ENCODE data around the gene XRCC1. TPM values are rescaled to one million over a fixed set of nuclear protein-coding genes. Genes with fewer than 3 reads are reported as not detected.

The XRCC1 gene
- polyA plus RNA-seq, 1 of the 3 experiments (the other 2 are of a cell fraction) = 30.3 TPM

DNA sequence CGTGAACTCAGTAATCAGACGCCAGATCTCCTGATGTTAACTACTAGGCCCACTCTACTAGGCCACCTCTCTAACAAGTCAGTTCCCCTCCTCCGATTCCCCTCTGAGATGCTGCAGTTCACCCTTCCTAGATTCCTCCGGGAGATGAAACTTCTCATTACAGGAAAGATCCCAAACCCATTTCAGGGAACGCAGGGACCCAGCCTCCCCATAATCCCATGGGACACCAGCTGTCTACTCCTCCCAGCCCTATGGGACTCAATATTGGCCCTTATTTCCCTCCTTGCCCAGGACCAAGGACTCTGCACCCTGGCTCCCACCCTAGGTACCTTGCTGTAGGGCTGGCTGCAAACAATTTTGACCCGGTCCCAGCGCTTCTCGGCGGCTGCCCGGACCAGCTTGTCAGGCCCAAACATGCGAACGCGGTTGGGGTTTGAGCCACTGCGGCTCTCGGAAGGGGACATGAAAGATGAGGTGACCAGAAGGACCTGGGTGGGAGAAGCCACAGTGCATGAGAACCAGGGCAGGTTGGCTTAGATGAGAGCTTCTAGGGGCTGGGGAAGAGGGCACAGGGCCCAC, 20.9 kb downstream of the XRCC1 start:
- peaks cover 22 to 44% of the 10 kb centered on the region in 2 experiments for H3K36me3 ChIP-seq (replicated peaks in 1 of 2; ENCODE audit: control insufficient read depth in 1 of 2, insufficient read depth in 2 of 2, low read length in 1 of 2)
- no peaks in the 10 kb centered on the region for H3K4me1 ChIP-seq (ENCODE audit: control insufficient read depth in 1 of 2, insufficient read depth in 2 of 2, low read depth in 1 of 2, low read length in 1 of 2)
- H3F3A ChIP-seq (replicated peaks; ENCODE audit: insufficient read depth) = peaks cover 18% of the 10 kb centered on the region
- ChIA-PET POLR2A (interaction anchor here (0.7 kb wide), 1 partner anchor 42 kb away, joined by 5 read pairs; the partner anchor contains the start of genes IRGQ and ZNF576), CTCF (interaction anchor here (0.6 to 8.5 kb wide), 34 partner anchors 8 to 230 kb away, joined by 3 to 104 read pairs (median 6); partner anchors contain the start of genes IRGQ, PINLYP, XRCC1 and ZNF575)
- no peaks in the 10 kb centered on the region for H3K27me3 ChIP-seq (ENCODE audit: insufficient read depth)
- no peak overlapping the region for H3K4me3 ChIP-seq (ENCODE audit: low read depth in 2 of 2, low read length in 1 of 2)
- DNase-seq = no peak
- H2AFZ ChIP-seq (ENCODE audit: low read depth) = no peak overlapping the region
- WGBS (ENCODE audit: low lambda C conversion rate) = 94% methylated on average over 15 of the region's 15 CpGs
- H3K9ac ChIP-seq = no peak overlapping the region
- H3K79me2 ChIP-seq (ENCODE audit: insufficient read depth) = no peaks in the 10 kb centered on the region; the same call in 1 of the 2 replicates
- H3K9me3 ChIP-seq = no peaks in the 10 kb centered on the region
- no peak for TF ChIP-seq TAF1 (IDR thresholded peaks at IDR 0.05; ENCODE audit: borderline replicate concordance, low read depth, low read length)
- no peak for TF ChIP-seq POLR2AphosphoS5 (IDR thresholded peaks at IDR 0.05; ENCODE audit: low read depth, low read length)
- TF ChIP-seq ELF1 (IDR thresholded peaks at IDR 0.05) = no peak
- no peak overlapping the region for H3K27ac ChIP-seq (ENCODE audit: low read depth in 2 of 2, low read length in 1 of 2)
- H3K9me2 ChIP-seq = no peaks in the 10 kb centered on the region
- no peak overlapping the region for H3K4me2 ChIP-seq
- H4K20me1 ChIP-seq (ENCODE audit: insufficient read depth) = no peaks in the 10 kb centered on the region

DNA sequence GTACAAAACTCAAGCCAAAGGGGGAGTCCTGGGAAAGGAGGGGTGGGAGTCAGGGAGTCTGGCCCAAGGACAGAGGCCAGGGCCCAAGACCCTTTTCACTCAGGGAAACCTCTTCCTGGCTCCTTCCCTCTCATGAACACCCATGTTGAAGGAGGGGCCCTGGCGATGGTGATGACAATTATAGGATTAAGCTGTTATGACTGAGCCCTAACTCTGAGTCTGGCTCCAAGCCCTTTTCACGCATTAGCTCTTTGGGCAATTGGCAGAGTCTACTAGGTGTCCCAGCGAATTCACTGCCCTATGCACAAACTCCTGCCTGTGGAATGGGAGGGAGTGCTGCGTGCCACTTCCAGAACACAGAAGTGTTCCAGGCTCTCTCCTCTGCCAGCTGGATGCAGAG, 21.7 kb downstream of the XRCC1 start:
- POLR2A ChIA-PET = no interaction called here
- H3K79me2 ChIP-seq (ENCODE audit: insufficient read depth) = no peaks in the 10 kb centered on the region; the same call in 1 of the 2 replicates

More for the DNA sequence above, 21.7 kb downstream of the XRCC1 start:
- Histone ChIP-seq H3K4me2 (no peak overlapping the region), H2AFZ (ENCODE audit: low read depth) (no peak overlapping the region), H3F3A (replicated peaks; ENCODE audit: insufficient read depth) (peaks cover 24% of the 10 kb centered on the region), H3K4me1 (ENCODE audit: control insufficient read depth in 1 of 2, insufficient read depth in 2 of 2, low read depth in 1 of 2, low read length in 1 of 2) (no peaks in the 10 kb centered on the region), H3K27me3 (ENCODE audit: insufficient read depth) (no peaks in the 10 kb centered on the region), H3K9me2 (no peaks in the 10 kb centered on the region), H3K4me3 (ENCODE audit: low read depth in 2 of 2, low read length in 1 of 2) (no peak overlapping the region), H4K20me1 (ENCODE audit: insufficient read depth) (no peaks in the 10 kb centered on the region), H3K9ac (no peak overlapping the region), H3K27ac (ENCODE audit: low read depth in 2 of 2, low read length in 1 of 2) (no peak overlapping the region; a peak in 1 of 4 replicates), H3K36me3 (replicated peaks in 1 of 2; ENCODE audit: control insufficient read depth in 1 of 2, insufficient read depth in 2 of 2, low read length in 1 of 2) (peaks cover 22 to 46% of the 10 kb centered on the region in 2 experiments), H3K9me3 (no peaks in the 10 kb centered on the region)
- TF ChIP-seq, protein P1, sequence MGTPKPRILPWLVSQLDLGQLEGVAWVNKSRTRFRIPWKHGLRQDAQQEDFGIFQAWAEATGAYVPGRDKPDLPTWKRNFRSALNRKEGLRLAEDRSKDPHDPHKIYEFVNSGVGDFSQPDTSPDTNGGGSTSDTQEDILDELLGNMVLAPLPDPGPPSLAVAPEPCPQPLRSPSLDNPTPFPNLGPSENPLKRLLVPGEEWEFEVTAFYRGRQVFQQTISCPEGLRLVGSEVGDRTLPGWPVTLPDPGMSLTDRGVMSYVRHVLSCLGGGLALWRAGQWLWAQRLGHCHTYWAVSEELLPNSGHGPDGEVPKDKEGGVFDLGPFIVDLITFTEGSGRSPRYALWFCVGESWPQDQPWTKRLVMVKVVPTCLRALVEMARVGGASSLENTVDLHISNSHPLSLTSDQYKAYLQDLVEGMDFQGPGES (IDR thresholded peaks at IDR 0.05; ENCODE audit: low read depth, low read length) = no peak
- no peak for TF ChIP-seq RCOR1 (IDR thresholded peaks at IDR 0.05; ENCODE audit: low read length)
- TF ChIP-seq POLR2AphosphoS5 (IDR thresholded peaks at IDR 0.05; ENCODE audit: low read depth, low read length) = no peak
- no peak for TF ChIP-seq EZH2phosphoT487 (IDR thresholded peaks at IDR 0.05; ENCODE audit: borderline replicate concordance, low read depth)
- no peak for TF ChIP-seq YY1 (IDR thresholded peaks at IDR 0.05; ENCODE audit: low read depth)
- TF ChIP-seq FOXM1 (IDR thresholded peaks at IDR 0.05; ENCODE audit: low read depth) = no peak
- TF ChIP-seq TCF12 (IDR thresholded peaks at IDR 0.05) = no peak
- no peak for TF ChIP-seq MEF2A (IDR thresholded peaks at IDR 0.05; ENCODE audit: borderline replicate concordance, low read depth)
- no peak for TF ChIP-seq NFIC (IDR thresholded peaks at IDR 0.05; ENCODE audit: borderline replicate concordance)
- TF ChIP-seq SMC3 (IDR thresholded peaks at IDR 0.05; ENCODE audit: low read depth, low read length) = no peak
- TF ChIP-seq JUND (IDR thresholded peaks at IDR 0.05) = no peak
- no peak for TF ChIP-seq FOXJ3 (CRISPR knock-in tag; IDR thresholded peaks at IDR 0.05)
- TF ChIP-seq ELF1 (IDR thresholded peaks at IDR 0.05) = no peak
- TF ChIP-seq, protein P2, sequence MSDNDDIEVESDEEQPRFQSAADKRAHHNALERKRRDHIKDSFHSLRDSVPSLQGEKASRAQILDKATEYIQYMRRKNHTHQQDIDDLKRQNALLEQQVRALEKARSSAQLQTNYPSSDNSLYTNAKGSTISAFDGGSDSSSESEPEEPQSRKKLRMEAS (IDR thresholded peaks at IDR 0.05; ENCODE audit: low read depth) = no peak
- TF ChIP-seq SIN3A (IDR thresholded peaks at IDR 0.05; ENCODE audit: borderline replicate concordance, low read depth, low read length) = no peak
- TF ChIP-seq CHD2 (IDR thresholded peaks at IDR 0.05; ENCODE audit: low read length, partially characterized antibody) = no peak
- CTCF ChIA-PET = interaction anchor here (1.6 to 8.5 kb wide), 9 partner anchors 10 to 107 kb away, joined by 5 to 104 read pairs (median 11); partner anchors contain the start of genes IRGQ, PINLYP, XRCC1 and ZNF575
- no peak for DNase-seq
- WGBS (ENCODE audit: low lambda C conversion rate) = 90% methylated on average over 4 of the region's 4 CpGs

All from SK-N-SH (cell line).